NOMO-1 (cell line): ENCODE measurements around the gene INKA2.
"Not testable (repeated sequence)": the region's sequence is repeated elsewhere in the genome, so short reads cannot be mapped to it uniquely, and the experiment has no call there.

Source experiments
- DNase-seq, 2 experiments: peaks; one replicate each; lab custom pipeline; 2025; ENCODE audit not compliant: unreplicated experiment in 2 of 2; lab: John Stamatoyannopoulos, UW

INKA2 gene

DNA sequence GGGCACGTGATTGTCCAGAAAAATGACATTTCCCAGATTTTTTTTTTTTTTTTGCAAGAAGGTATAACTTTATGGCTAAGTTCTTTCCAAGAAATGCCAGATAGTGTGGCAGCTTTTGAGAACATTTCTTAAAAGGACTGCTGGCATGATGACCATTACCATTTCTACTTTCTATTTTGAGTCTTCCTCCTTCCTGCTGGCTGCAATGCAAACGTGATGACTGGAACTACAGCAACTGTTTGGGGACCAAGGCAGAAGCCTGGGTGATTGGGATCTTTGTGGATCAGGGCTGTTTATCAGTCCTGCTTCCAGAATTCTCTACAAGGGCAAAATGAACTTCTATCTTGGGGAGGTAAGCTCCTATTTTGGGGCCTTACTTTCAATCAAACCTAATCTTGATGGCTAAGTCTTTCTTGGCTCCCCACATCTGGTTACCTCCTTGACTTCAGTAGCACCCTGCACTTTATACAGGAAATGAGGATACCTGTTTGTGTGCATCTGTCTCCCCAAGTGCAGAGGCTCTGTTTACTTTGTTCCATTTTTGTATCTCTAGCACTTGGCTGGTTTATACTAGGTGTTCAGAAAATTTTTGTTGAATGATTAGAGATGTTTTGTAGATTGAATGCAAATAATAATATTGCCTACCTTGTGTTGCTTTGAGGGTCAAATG lies 12.8 kb upstream of the INKA2 start:
- DNase-seq = no peak

DNA sequence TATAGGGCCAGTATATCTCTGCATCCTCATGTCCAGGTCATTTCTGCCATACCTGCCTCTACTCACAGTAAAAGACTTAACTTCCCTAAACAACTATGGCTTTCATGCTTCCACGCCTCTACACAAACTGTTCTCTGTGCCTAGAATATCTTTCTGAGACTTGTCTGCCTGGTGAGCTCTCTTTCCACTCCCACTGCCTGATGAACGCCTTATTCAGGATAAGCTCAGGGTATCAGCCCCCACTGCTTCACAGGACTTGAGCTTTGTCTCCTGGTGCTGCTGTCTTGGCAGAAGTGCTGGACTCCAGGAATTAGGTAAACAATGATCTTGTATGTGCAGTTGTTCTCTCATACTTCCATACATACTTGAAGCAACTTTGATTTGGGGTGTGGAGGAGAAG lies 11.7 kb upstream of the INKA2 start:
- no peak for DNase-seq

DNA sequence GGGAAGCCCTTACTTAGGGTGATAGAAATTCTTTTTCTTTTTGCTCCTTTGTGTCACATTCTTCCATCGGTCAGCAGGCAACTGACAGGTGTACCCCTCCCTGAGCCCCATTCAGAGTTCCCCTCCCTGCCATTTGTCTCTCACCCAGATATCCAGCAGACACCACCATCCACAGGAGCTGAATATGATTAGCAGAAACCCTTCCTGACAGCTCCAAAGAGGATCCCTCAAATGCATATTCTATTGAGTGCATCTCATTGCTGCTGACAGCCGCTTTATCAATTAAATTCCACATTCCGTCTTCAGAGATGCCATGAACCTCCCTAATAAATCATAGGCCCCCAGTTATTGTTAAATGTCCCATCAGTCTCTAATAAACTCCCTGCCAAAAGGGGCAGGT lies 10.4 kb upstream of the INKA2 start:
- no peak for DNase-seq

DNA sequence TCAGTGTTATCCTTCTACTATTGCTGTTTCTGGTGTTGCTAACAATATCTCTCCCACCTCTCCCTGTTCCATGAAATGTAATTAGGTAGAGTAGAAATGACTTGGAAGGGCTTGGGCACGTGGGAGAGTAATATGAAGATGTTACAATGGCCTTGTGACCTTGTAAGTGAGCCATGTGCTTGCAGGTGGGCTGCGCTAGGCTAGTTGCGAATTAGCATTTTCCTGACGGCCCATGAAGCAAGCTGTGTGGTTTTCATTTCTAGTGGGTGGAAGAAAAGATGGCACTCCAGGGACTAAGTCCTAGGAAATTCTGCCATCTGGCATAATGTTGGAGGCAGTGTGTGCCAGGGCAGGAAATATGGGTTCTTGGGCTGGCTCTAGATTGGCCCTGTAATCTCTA lies 8.8 kb upstream of the INKA2 start:
- no peak for DNase-seq

DNA sequence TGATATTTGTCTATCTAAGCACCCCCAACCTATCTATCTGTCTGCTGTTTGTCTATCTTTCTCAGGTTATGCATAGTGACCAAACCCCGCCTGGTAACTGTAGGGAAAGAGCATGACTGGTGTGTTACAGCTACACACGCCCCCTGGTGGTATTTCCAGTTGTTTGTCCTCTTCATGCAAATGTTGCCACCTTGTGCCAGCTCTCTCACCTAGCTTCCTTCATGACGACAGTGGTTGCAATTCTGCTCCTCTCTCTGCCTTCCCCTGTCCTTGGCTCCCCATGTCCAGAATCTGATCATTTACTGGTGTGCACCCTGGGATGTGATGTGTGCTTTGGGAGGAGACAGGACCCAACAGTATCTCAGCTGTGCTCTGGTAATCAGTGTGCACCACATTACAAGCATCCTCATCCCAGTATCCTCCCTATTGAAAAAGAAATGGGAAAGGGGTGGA lies 8.1 kb upstream of the INKA2 start:
- peak; percentile 42 to 84 for DNase-seq

DNA sequence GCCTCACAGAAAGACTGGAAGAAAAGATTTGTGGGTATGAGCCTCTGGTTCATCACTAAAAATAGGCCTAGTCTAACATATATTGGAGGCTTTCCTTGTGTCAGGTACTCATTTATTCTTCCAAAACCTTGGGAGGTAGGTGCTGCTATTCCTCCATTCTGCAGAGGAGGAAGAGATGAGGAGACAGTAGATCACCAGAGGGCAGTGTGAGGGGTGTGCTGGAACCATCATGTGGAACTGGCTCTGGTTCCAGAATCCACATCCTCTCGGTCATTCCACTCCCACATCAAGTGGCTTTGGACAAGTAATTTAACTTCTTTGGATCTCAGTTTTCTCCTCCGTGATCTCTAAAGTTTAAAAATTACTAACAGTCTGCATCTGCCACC lies 7.4 kb upstream of the INKA2 start:
- DNase-seq = no peak

DNA sequence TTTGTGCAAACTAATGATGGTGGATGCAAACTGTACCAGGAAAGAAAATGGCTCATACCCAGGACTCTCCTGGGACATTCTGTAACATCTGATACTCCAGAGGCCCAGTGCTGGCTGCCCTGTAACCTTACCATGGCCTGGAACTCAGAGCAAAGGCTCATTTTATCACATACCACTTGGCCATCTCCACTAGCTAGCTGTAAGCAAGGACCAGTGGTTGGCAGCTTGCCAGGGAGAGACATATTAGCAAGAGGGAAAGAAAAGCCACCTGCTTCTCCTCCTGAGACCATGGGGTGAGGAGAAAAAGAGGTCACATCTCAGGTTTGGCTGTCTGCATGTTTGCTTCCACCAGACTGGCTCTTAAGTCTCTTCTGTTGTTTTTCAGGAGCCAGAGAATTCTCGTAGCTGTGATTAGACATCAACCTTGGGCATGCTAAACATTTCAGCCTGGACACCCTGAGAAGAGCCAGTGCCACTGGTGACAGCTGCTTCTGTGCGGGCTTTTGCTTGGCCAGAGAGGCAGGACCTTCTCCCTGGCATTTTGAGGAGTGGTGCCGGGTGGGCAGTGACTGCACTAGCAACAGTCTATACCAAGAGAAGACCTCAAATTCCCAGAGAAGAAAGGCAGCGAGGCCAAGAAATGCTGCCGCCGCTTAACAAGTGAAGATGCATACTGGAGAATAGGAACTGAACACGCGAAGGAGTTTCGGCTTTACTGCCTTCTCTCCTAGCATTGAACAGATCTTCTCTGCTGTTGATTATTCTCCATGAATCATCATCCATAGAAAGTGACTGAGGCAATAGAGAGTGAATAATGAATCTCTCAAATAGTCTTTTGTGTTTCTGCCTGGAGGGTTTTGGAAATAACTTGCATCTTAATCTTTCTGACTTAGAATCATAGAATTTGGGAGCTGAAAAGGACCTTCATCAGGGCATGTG lies 6.7 kb upstream of the INKA2 start:
- DNase-seq = no peak

DNA sequence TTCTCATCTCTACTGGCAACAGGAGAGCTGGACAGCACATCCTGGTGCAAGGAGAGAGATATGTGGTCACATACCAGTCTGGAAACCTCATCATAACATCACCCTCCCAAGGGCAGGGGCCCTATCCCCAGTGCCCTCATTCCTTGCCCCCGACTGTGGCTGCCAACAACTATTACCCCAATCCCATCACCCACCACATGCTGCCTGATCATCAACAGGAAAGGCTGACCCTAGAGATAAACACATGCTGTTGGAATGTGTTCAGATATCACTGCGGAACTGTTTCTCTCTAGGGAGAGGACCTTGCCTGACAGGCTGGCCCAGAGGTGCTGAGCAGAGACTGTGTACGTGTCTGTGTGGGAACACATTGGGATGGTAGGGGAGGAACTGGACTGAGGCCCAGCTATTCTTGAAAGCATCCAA lies 4.5 kb upstream of the INKA2 start:
- no peak for DNase-seq

DNA sequence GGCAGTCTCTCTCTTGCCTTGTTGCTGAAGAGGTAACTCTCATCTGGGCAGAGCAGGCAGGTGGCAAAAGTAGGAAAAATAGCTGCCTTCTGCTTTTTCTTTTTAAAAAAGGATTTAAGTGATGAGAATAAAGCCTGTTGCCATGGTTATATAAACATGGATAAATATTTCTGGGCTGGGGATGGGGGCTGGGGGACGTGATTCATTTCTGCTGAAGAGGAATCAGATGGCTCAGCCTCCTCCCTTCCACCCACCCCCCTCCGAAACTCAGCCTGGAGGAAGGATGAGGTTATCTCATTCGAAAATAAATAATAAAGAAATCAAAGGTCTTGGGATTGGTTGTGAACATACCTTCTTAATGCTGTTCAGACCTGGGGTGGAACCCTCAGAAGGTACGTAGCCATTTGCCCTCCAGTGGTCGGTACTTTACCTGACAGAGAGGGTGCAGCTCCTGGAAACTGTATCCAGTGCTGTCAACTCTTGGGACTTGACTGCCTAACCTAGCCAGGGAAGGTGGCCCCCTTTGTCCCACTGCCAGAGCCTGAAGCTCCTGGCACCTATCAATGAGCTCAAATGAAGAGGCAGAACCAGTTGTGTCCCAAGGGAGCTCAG lies 3.8 kb upstream of the INKA2 start:
- no peak for DNase-seq

DNA sequence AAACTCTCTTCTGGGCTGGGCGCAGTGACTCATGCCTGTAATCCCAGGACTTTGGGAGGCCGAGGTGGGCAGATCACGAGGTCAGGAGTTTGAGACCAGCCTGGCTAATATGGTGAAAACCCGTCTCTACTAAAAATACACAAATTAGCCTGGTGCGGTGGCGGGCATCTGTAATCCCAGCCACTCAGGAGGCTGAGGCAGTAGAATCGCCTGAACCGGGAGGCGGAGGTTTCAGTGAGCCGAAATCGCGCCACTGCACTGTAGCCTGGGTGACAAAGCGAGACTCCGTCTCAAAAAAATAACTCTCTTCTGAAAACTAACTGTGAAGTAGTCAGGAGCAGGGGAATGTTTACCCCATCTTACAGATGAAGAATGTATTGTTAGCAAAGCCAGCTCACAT lies 3.1 kb upstream of the INKA2 start:
- not testable (repeated sequence) for DNase-seq

DNA sequence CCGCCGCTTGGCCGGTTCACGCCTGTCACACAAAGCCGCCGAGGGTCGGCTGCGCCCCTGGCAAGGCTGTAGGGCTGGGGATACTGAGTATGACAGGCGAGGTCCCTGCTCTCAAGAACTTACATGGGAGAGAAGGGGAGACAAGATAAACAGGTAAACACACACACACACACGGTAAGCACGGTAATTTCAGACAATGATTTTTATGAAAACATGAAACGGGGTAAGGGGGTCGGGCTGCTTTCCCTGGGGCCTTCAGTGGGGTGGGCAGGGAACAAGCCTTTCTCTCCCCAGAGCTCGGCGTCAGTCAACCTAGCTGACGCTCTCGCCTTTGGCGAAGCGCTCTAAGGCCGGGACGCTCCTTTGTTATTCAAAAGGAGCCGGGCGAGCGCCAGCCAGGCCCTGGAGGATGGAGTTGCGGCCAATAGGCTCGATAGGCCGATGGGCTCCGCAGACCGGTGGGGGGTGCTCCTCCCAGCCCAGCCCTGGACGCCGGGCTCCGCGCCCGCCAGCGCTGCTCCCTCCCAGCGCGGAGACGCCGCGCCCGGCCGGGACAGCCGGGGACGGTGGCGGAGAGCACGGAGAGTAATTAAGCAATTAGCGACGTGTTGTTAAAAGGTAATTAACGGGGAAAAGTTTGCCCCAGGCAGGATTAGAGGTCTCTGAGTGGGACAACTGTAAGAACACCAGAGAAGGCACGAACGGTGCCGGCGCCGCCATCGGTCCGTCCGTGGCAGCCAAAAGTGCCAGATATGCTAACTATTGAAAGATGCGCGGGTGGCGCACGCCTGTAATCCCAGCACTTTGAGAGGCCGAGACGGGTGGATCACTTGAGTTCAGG lies 950 bp upstream of the INKA2 start:
- DNase-seq = no peak

DNA sequence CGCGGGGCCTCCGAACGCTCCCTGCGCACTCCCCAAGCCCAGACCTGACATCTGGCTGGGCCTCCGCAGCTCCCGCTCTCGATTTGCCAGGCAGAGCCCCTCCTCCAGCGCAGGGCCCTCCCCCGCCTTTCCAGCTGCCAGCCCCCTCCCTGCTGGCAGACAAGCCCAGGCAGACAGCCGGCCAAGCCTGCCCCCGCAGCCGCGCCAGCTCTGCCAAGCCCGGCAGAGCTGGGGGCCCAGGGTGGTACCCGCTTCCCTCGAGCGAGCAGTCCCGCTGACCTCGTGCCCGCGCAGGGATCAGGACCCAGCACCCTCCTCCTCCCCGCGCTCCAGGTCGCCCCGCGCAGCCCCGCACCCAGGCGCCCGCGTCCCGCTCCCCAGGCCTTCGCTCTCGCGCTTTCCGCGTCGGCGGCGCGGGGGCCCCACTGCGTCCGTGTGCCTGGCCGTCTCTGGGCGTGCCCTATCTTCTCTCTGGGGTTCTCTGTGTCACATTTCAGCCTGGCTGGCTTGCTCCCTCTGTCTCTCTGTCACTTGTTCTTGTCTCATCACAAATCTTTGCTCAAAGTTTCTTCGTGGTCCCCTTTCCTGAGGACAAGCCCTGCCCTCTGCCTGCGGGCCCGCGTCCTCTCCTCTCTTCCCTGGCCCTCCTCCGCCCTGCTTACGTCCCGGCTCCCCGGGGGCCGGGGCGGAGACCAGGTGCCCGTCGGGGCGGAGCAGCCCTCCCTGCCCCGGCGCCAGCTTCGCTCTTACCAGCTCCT lies 580 bp downstream of the INKA2 start:
- peak; percentile 36 to 76 for DNase-seq

DNA sequence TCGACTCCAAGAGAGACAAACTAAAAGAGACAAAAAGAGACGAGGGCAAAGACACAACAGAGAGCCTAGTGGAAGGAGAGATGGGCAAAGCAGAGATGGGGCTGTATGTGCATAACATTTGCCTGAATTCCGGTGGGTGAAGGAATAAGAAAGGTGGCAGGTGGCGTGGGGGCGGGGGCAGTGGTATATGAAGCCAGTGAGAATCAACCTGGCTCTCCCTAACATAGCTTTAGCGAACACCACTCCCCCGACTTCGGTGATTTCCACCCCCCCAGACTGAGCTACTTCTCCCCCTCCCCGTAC lies 1.1 kb downstream of the INKA2 start:
- DNase-seq = no peak

DNA sequence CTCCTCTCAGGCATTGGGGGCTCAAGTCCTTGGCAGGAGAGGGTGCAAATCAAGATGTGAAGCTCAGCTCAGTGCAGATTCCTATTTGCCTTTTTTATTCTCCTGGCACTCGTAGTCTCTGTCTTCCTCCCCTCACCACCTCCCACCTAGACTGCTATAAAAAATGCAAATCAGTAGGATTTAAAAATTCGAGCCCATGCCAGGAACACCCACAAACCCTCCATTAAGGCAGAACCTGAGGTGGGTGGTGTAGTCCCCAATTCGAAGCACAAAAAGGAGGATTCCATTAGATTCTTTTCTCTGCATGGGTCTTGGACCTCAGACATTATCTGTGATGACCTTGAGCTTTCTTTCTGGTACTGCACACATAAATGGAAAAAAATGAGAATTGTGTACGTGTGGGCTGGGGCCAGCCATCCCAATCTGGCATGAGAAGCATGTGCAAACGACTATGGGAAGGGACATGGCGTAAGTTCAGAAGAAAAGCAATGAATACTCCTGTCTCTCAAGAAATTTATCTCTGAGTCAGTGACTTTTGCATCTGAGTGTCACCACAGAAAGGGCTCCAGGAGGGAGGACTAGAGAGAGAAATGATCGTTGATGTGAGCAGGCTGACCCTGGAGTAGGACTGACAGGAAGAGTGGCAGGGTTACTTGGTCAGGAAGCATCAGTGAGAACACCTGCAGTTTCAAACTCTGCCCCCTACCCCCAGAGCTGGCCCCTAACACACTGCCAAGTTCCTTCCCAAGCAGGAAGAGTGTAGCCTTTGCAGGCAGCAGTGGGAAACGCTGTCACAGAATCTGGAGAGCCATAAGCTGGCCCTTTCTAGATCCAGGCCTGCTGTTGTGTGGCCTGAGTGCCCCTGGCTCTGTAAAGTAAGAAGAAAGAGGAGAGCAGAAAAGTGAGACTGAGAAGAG lies 1.7 kb downstream of the INKA2 start:
- DNase-seq = no peak

DNA sequence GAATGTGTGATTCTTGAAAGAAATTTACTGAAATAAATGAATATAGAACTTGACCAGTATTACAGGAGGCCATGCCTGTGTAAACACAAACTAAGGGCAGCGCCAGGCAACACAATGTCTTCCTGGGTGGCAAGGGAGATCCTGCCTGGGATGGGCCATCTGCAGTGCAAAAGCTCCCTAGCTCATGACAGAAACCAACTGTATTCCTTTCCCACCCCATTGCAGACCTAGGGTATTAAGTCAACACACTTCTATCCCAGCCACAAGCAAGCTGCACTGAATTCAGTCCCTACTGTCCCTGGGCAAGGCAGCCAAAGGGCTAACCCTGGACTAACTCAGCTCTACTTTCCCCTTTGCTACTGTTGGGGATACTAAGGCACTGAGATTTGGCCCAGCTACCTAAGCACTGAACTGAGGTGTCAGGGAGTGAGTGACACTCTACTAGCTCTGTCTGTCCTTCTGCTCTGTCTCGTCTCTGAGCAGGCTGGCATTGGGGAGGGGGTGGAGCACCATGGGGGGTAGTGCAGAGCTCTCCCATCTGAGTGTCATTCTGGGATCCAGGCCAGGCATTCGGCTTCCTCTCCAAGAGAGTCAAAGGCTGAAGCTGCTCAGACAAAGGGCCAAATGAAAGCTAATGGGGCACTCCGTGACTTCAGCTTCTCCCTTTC lies 2.5 kb downstream of the INKA2 start:
- no peak for DNase-seq

DNA sequence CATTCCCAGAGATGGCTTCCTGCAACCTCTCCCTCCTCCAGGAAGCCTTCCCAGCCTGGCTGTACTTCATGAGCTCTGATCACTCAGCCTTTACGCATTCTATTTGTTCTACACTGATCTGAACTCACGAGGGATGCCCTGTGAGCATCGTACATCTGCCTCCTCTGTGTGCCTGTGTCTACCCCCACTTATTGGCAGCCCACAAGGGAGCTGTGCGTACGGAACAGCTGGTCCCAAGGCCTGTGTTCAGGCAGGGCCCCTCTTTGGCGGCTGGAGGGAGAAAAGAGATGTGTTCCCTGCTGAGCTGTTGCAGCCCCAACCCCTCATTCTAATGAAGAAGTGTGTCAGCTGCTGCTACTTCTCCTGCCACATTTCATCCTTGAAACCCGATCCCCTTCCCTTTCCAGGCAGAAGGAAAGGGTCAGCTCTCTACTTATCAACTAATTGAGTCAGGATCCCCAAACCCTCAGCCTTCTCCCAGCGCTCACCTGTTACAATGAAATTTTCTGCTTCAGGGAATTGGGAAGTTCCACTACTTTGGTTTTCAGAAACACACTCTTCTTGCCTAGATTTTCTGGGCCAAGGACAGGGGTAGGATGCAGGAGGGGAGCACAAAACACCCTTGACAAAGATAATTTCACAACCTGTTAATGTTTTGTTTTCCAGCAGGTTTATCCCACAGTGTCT lies 3.2 kb downstream of the INKA2 start:
- DNase-seq = no peak

DNA sequence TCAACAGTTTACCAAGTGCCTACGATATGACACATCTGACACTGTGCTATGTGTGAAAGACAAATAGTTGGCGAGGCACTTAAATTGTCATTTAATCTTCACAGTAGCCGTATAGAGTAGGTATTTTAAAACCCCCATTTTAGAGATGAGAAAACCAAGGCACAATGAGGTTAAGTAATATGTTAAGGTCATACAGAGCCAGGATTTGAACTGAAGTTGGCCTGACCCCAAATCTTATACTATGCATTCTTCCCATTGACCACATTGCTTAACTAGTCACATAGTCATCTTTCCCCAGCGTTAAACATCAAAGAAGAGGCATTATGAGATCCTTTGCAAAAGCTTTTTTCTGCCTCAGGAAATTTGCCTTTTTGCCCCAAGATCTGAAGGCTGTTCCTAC lies 3.9 kb downstream of the INKA2 start:
- DNase-seq = no peak

DNA sequence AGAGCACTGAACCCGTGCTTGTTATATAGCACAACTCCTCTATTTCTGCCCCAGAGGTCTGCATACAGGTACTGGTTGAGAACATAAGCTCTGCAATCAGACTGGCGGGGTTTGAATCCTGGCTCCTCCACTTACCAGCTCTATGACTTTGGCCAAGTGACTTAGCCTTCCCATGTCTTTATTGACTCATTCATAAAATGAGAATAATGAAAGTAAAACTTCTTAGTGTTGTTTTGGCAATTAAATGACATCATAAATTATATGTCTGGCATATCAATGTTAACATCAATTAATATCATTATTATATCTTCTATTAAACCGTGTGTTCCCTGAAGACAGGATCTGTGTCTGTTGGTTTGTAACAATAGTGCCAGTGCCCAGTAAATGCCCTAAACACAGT lies 4.3 kb downstream of the INKA2 start:
- no peak for DNase-seq
